Adrenal gland (tissue), 5 donors: ENCODE measurements around the gene TLE3.

Experiments
- CTCF ChIP-seq, 6 experiments: fragments of 450-650 bp in 4 of 6; fragments of 200-600 bp in 2 of 6; sonication (generic) in 1 of 6; IDR thresholded peaks; 1 replicate in 5 of 6; 2 replicates in 1 of 6; pipeline versions ENCODE4 v1.5.1 to v1.8.0; 2016 to 2021; ENCODE audit warnings: antibody characterized with exemption in 6 of 6, mild to moderate bottlenecking in 2 of 6, moderate library complexity in 1 of 6
- POLR2A ChIP-seq, 2 donors: fragments of 450-650 bp; IDR thresholded peaks; one replicate each; pipeline ENCODE4 v1.6.1; 2017; ENCODE audit warnings: antibody characterized with exemption in 2 of 2, mild to moderate bottlenecking in 2 of 2, moderate library complexity in 1 of 2
- donor health status: DM: no; HTN: no; CAD: no.

- no peak for TF ChIP-seq CTCF (IDR thresholded peaks at IDR 0.05)
- no peak for TF ChIP-seq POLR2A (IDR thresholded peaks at IDR 0.05)
These were observed 32.6 kb downstream of the TLE3 start for GRCh38 chr15:70065006-70065722.
